ENCODE data around the gene KLHDC7B.

Gene KLHDC7B

GRCh38 chr22:50530877-50531545 lies 14.7 kb upstream of the KLHDC7B start:
- TF ChIP-seq CTCF (IDR thresholded peaks at IDR 0.05): no peak
- TF ChIP-seq ZFX (IDR thresholded peaks at IDR 0.05; ENCODE audit: borderline replicate concordance): no peak
- peak overlapping the region; percentile 99 for H3K27ac ChIP-seq

GRCh38 chr22:50531546-50531961 lies 14.1 kb upstream of the KLHDC7B start:
- TF ChIP-seq ZFX (IDR thresholded peaks at IDR 0.05; ENCODE audit: borderline replicate concordance) (no peak), CTCF (IDR thresholded peaks at IDR 0.05) (no peak)
- H3K27ac ChIP-seq: peak overlapping the region; percentile 99

GRCh38 chr22:50531962-50532674 lies 13.6 kb upstream of the KLHDC7B start:
- peak overlapping the region; percentile 99 for H3K27ac ChIP-seq
- TF ChIP-seq CTCF (IDR thresholded peaks at IDR 0.05): no peak
- no peak for TF ChIP-seq ZFX (IDR thresholded peaks at IDR 0.05; ENCODE audit: borderline replicate concordance)

GRCh38 chr22:50532824-50533796 lies 12.6 kb upstream of the KLHDC7B start:
- peak overlapping the region; percentile 99 for H3K27ac ChIP-seq
- no peak for TF ChIP-seq CTCF (IDR thresholded peaks at IDR 0.05)
- TF ChIP-seq ZFX (IDR thresholded peaks at IDR 0.05; ENCODE audit: borderline replicate concordance): no peak

GRCh38 chr22:50533856-50534711 lies 11.6 kb upstream of the KLHDC7B start:
- peak overlapping the region; percentile 99 for H3K27ac ChIP-seq

GRCh38 chr22:50535113-50535512 lies 10.6 kb upstream of the KLHDC7B start:
- H3K27ac ChIP-seq: no peak overlapping the region
- TF ChIP-seq CTCF (IDR thresholded peaks at IDR 0.05) (no peak), ZFX (IDR thresholded peaks at IDR 0.05; ENCODE audit: borderline replicate concordance) (no peak)

GRCh38 chr22:50536226-50536625 lies 9.5 kb upstream of the KLHDC7B start:
- TF ChIP-seq ZFX (IDR thresholded peaks at IDR 0.05; ENCODE audit: borderline replicate concordance): no peak
- TF ChIP-seq CTCF (IDR thresholded peaks at IDR 0.05): no peak

More at GRCh38 chr22:50536226-50536625, 9.5 kb upstream of the KLHDC7B start:
- H3K27ac ChIP-seq: no peak overlapping the region
